Ishikawa (cell line): ENCODE measurements around the gene DOCK1.

Source experiments
- CEBPB ChIP-seq: IDR thresholded peaks from 2 replicates; pipeline ENCODE4 v1.6.1; 2012
- CREB1 ChIP-seq: IDR thresholded peaks from 2 replicates; pipeline ENCODE4 v1.6.1; 2012; ENCODE audit warnings: low read depth
- EGR1 ChIP-seq: IDR thresholded peaks from 2 replicates; pipeline ENCODE4 v1.6.1; 2012
- EP300 ChIP-seq: IDR thresholded peaks from 2 replicates; pipeline ENCODE4 v1.6.1; 2012; ENCODE audit warnings: borderline replicate concordance
- FOXM1 ChIP-seq: IDR thresholded peaks from 2 replicates; pipeline ENCODE4 v1.6.1; 2012; ENCODE audit warnings: low read depth, borderline replicate concordance
- MAX ChIP-seq: IDR thresholded peaks from 2 replicates; pipeline ENCODE4 v1.6.1; 2012
- NFIC ChIP-seq: IDR thresholded peaks from 2 replicates; pipeline ENCODE4 v1.6.1; 2012
- RAD21 ChIP-seq: IDR thresholded peaks from 2 replicates; pipeline ENCODE4 v1.6.1; 2012; ENCODE audit warnings: low read depth
- REST ChIP-seq: IDR thresholded peaks from 2 replicates; pipeline ENCODE4 v1.6.1; 2012; ENCODE audit warnings: low read depth, mild to moderate bottlenecking
- TAF1 ChIP-seq: IDR thresholded peaks from 2 replicates; pipeline ENCODE4 v1.6.1; 2012; ENCODE audit warnings: low read depth, mild to moderate bottlenecking
- TCF12 ChIP-seq: IDR thresholded peaks from 2 replicates; pipeline ENCODE4 v1.6.1; 2012; ENCODE audit warnings: low read depth
- TEAD4 ChIP-seq: IDR thresholded peaks from 2 replicates; pipeline ENCODE4 v1.6.1; 2012
- USF1 ChIP-seq: IDR thresholded peaks from 2 replicates; pipeline ENCODE4 v1.6.1; 2012
- YY1 ChIP-seq: IDR thresholded peaks from 2 replicates; pipeline ENCODE4 v1.6.1; 2012; ENCODE audit warnings: low read depth

- TF ChIP-seq FOXM1: no peak
- no peak for TF ChIP-seq CEBPB
- no peak for TF ChIP-seq NFIC
- TF ChIP-seq YY1: no peak
- no peak for TF ChIP-seq EGR1
- no peak for TF ChIP-seq MAX
- no peak for TF ChIP-seq TAF1
- no peak for TF ChIP-seq RAD21
- no peak for TF ChIP-seq USF1
- TF ChIP-seq CREB1: no peak
- TF ChIP-seq TEAD4: no peak
- no peak for TF ChIP-seq EP300
- no peak for TF ChIP-seq TCF12
- no peak for TF ChIP-seq REST
Observed at GRCh38 chr10:127374901-127375300, 469.7 kb downstream of the DOCK1 start.
